BJ (cell line): Measurements from ENCODE around the gene PRR23B. TPM values are rescaled to one million over a fixed set of nuclear protein-coding genes. Genes with fewer than 3 reads are reported as not detected.

Experiments used
- CTCF ChIA-PET: fragments of 350-600 bp; formaldehyde crosslinking; extraction: SDS; loops from one replicate; lab custom pipeline; 2021; ENCODE audit warnings: antibody characterized with exemption, inconsistent platforms; lab: Yijun Ruan, JAX
- POLR2A ChIA-PET: fragments of 300-600 bp; sonication (Branson Sonifier 250); formaldehyde crosslinking; extraction: SDS; loops from one replicate; lab custom pipeline; 2021; ENCODE audit warnings: antibody characterized with exemption; lab: Charles Lee
- DNase-seq: peaks from one replicate; pipeline ENCODE4 v3.0.0-alpha.2; 2011; ENCODE audit warnings: low read depth
- H3K27me3 ChIP-seq: 2 replicates; pipeline ENCODE4 v1.6.0; 2011; ENCODE audit warnings: low read length; ENCODE audit not compliant: control insufficient read depth, insufficient read depth
- H3K36me3 ChIP-seq: 2 replicates; pipeline ENCODE4 v1.5.1; 2011; ENCODE audit warnings: low read length; ENCODE audit not compliant: control insufficient read depth, insufficient read depth
- H3K4me3 ChIP-seq: 2 replicates; pipeline ENCODE4 v1.5.1; 2011; ENCODE audit warnings: low read depth, mild to moderate bottlenecking, control low read depth, low read length
- polyA plus RNA-seq: library from polyadenylated mRNA; depleted of rRNA; stranded (reverse); fragments of >200 nt; gene quantifications from 2 replicates; pipeline ENCODE4 v1.2.3, GENCODE V29; 2011; rRNA removed
- TF ChIP-seq, protein P1 (sequence below): IDR thresholded peaks from 2 replicates; pipeline ENCODE4 v1.5.1; 2011; ENCODE audit warnings: low read depth, mild to moderate bottlenecking, control low read depth, inconsistent platforms, low read length, moderate library complexity; ENCODE audit not compliant: insufficient read depth

Gene PRR23B
- polyA plus RNA-seq, 1 experiment: not detected

DNA sequence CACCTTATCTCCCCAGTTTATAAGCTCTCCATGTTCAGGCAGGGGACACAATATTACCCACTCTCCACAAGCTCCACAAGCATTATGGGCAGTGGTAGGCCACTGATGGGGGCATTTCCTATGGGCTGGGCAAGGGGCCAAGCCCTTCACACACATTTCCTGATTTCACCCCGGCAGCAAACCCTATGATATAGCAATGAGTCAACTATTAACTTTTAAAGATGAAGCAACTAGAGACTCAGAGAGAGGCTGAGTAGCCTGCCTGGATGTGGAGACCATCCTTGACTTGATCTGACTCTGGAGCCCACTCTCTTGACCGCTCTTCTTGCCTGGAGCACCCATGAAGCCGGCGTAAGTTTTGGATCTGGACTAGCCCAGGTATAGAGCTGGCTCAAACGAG lies 46.3 kb downstream of the PRR23B start:
- H3K4me3 ChIP-seq: no peak overlapping the region
- peaks cover 2% of the 10 kb centered on the region for H3K27me3 ChIP-seq
- no peak for DNase-seq
- H3K36me3 ChIP-seq: no peaks in the 10 kb centered on the region
- ChIA-PET CTCF (interaction anchor here (1.3 to 3.6 kb wide), 2 partner anchors 38 to 51 kb away, joined by 3 to 12 read pairs; no protein-coding TSS in a partner anchor), POLR2A (no interaction called here)
- TF ChIP-seq, protein P1, sequence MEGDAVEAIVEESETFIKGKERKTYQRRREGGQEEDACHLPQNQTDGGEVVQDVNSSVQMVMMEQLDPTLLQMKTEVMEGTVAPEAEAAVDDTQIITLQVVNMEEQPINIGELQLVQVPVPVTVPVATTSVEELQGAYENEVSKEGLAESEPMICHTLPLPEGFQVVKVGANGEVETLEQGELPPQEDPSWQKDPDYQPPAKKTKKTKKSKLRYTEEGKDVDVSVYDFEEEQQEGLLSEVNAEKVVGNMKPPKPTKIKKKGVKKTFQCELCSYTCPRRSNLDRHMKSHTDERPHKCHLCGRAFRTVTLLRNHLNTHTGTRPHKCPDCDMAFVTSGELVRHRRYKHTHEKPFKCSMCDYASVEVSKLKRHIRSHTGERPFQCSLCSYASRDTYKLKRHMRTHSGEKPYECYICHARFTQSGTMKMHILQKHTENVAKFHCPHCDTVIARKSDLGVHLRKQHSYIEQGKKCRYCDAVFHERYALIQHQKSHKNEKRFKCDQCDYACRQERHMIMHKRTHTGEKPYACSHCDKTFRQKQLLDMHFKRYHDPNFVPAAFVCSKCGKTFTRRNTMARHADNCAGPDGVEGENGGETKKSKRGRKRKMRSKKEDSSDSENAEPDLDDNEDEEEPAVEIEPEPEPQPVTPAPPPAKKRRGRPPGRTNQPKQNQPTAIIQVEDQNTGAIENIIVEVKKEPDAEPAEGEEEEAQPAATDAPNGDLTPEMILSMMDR: no peak

DNA sequence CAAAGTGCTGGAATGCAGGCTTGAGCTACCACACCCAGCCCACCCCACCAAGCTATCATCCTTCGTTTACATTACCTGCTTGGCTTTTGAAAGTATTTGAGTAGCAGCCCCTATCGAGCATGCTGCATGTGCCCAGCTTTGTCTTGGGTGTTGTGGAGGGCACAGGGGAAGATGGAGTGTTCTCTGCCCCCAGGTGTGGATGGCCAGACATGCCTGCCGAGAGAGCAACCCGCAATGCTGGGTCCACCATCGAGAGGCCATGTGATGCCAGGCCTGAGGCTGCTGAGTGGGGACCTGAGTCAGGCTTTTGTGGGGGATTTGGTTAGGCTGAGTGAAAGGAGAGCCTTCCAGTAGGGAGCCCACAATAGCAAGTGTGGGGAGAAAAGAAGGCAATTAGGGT lies 47.8 kb downstream of the PRR23B start:
- Histone ChIP-seq H3K4me3 (no peak overlapping the region), H3K36me3 (no peaks in the 10 kb centered on the region), H3K27me3 (peaks cover 2% of the 10 kb centered on the region; the same call in 1 of the 2 replicates)
- no peak for DNase-seq
- CTCF ChIA-PET: interaction anchor here (0.9 to 3.6 kb wide), 2 partner anchors 37 to 50 kb away, joined by 3 to 12 read pairs; no protein-coding TSS in a partner anchor
- TF ChIP-seq, protein P1: no peak
- POLR2A ChIA-PET: no interaction called here

DNA sequence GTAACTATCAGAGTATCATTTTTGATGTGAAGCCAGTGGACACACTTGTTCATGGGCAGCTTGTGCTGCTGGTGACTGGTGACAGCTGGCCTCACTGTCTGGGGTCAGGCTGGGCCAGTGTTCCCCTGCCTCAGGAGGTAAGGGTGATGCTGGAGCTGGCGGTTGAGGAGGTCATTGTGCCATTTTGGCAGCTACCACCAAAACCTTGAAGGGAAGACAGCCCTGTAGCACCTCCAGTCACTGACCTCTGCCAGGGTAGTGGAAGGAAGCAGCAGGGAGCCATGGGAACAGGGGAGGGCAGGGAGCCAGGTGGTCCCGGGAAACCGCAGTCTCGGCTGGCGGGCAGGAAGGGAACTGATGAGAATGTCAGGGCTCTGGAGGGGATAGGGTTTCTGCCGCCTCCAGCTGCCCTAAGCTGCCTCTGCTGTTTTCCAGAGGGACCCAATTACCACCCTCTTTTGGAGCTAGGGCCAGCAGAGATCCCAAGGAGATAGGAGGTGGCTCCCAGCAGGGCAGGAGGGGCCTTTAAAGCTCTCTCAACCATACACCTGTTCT lies 48.9 kb downstream of the PRR23B start:
- H3K27me3 ChIP-seq: peaks cover 2% of the 10 kb centered on the region; the same call in 1 of the 2 replicates
- no peaks in the 10 kb centered on the region for H3K36me3 ChIP-seq
- no peak for DNase-seq
- CTCF ChIA-PET: interaction anchor here (1.0 to 3.6 kb wide), 2 partner anchors 8 to 36 kb away, joined by 3 to 12 read pairs; no protein-coding TSS in a partner anchor
- no peak overlapping the region for H3K4me3 ChIP-seq
- POLR2A ChIA-PET: no interaction called here
- TF ChIP-seq, protein P1: no peak

Other genes with a start within 250 kb of the PRR23B start
- 4.9 and 7.5 TPM in 2 replicates for gene PIK3CB, start 186.0 kb downstream of the PRR23B start, polyA plus RNA-seq
- 0.04 and 0.05 TPM in 2 replicates for gene FOXL2, start 73.8 kb downstream of the PRR23B start, polyA plus RNA-seq
- 0.07 and 0.13 TPM in 2 replicates for gene FOXL2NB, start 73.7 kb downstream of the PRR23B start, polyA plus RNA-seq
- not detected in 2 replicates for gene PRR23A, start 14.7 kb downstream of the PRR23B start, polyA plus RNA-seq
- not detected in 2 replicates for gene PRR23C, start 24.0 kb upstream of the PRR23B start, polyA plus RNA-seq